GM23248 (cell line): ENCODE data around the gene HERC3. TPM values are rescaled to one million over a fixed set of nuclear protein-coding genes. Genes with fewer than 3 reads are reported as not detected.

Experiments used
- DNase-seq: peaks from one replicate; pipeline ENCODE4 v3.0.0-alpha.2; 2015
- H2AFZ ChIP-seq: fragments of 200-600 bp; sonication (generic); 2 replicates; pipeline ENCODE4 v1.6.1; 2016; ENCODE audit warnings: antibody characterized with exemption
- H3F3A ChIP-seq: fragments of 200-600 bp; sonication (generic); 2 replicates; pipeline ENCODE4 v1.6.1; 2016; ENCODE audit warnings: mild to moderate bottlenecking, antibody characterized with exemption, mixed run types; ENCODE audit not compliant: insufficient read depth
- H3K27ac ChIP-seq: fragments of 200-600 bp; sonication (generic); 2 replicates; pipeline ENCODE4 v1.5.1; 2016; ENCODE audit warnings: mild to moderate bottlenecking
- H3K27me3 ChIP-seq: fragments of 200-600 bp; sonication (generic); replicated peaks from 2 replicates; pipeline ENCODE4 v1.6.1; 2016; ENCODE audit warnings: mild to moderate bottlenecking; ENCODE audit not compliant: insufficient read depth
- H3K36me3 ChIP-seq: fragments of 200-600 bp; sonication (generic); 2 replicates; pipeline ENCODE4 v1.6.1; 2016; ENCODE audit warnings: low read depth, mild to moderate bottlenecking
- H3K4me1 ChIP-seq: fragments of 200-600 bp; sonication (generic); 2 replicates; pipeline ENCODE4 v1.6.1; 2016; ENCODE audit warnings: mild to moderate bottlenecking; ENCODE audit not compliant: insufficient read depth
- H3K4me2 ChIP-seq: fragments of 200-600 bp; sonication (generic); one replicate; pipeline ENCODE4 v1.6.1; 2016; ENCODE audit warnings: mild to moderate bottlenecking; ENCODE audit not compliant: unreplicated experiment
- H3K4me3 ChIP-seq: fragments of 200-600 bp; sonication (generic); 2 replicates; pipeline ENCODE4 v1.5.1; 2016; ENCODE audit warnings: mild to moderate bottlenecking
- H3K79me2 ChIP-seq: fragments of 200-600 bp; sonication (generic); 2 replicates; pipeline ENCODE4 v1.6.1; 2016; ENCODE audit warnings: mild to moderate bottlenecking; ENCODE audit not compliant: insufficient read depth
- H3K9ac ChIP-seq: fragments of 200-600 bp; sonication (generic); 2 replicates; pipeline ENCODE4 v1.6.1; 2016; ENCODE audit warnings: mild to moderate bottlenecking
- H3K9me2 ChIP-seq: fragments of 200-600 bp; sonication (generic); 2 replicates; pipeline ENCODE4 v1.6.1; 2016; ENCODE audit warnings: mixed run types, mild to moderate bottlenecking, moderate library complexity; ENCODE audit not compliant: insufficient read depth
- H3K9me3 ChIP-seq: fragments of 200-600 bp; sonication (generic); one replicate; pipeline ENCODE4 v1.6.1; 2017; ENCODE audit warnings: low read depth
- H4K20me1 ChIP-seq: fragments of 200-600 bp; sonication (generic); 2 replicates; pipeline ENCODE4 v1.6.0; 2016; ENCODE audit not compliant: insufficient read depth
- EZH2 ChIP-seq: fragments of 200-600 bp; sonication (generic); IDR thresholded peaks from 2 replicates; pipeline ENCODE4 v1.6.1; 2018; ENCODE audit warnings: antibody characterized with exemption, mild to moderate bottlenecking; ENCODE audit not compliant: insufficient read depth, poor library complexity, severe bottlenecking
- EZH2phosphoT487 ChIP-seq: fragments of 200-600 bp; sonication (generic); IDR thresholded peaks from 2 replicates; pipeline ENCODE4 v1.6.1; 2018; ENCODE audit warnings: antibody characterized with exemption, moderate library complexity, mild to moderate bottlenecking, low read depth; ENCODE audit not compliant: insufficient read depth
- WGBS, 2 experiments: methylation state at CpG; one replicate each; pipeline ENCODE4 v1.1.6; 2015 to 2017; ENCODE audit warnings: low lambda C conversion rate in 2 of 2, low coverage in 1 of 2; ENCODE audit errors: missing lambda C conversion rate in 2 of 2; 5-methylcytosine and 5-hydroxymethylcytosine counted together
- in situ Hi-C: fragments of 300-500 bp; cut with MboI; formaldehyde crosslinking; loops from 2 replicates; pipeline ENCODE4 v1.15.0; 2020
- polyA plus RNA-seq: library from polyadenylated mRNA; unstranded; fragments of >200 nt; fragmentation: Nextera tagmentation; extraction: Ambion mirVana; gene quantifications from 2 replicates; pipeline ENCODE4 v1.2.1, GENCODE V29; 2016
- total RNA-seq: library from RNA; depleted of rRNA; stranded (reverse); fragments of >200 nt; shearing (Covaris generic); gene quantifications from 2 replicates; pipeline ENCODE4 v1.2.3, GENCODE V29; 2014

Gene HERC3
- total and polyA plus RNA-seq, 2 experiments from 2014 or later, result 25.8 to 27.6 TPM

GRCh38 chr4:88623097-88623496, 30.8 kb downstream of the HERC3 start:
- Histone ChIP-seq H3K4me3 (peak overlapping the region; percentile 35; the same call in 1 of the 2 replicates), H2AFZ (no peak overlapping the region), H3K27me3 (no peaks in the 10 kb centered on the region), H3K9me3 (no peaks in the 10 kb centered on the region), H3K27ac (peak overlapping the region; percentile 87), H3K36me3 (0 out of 2 replicates have a peak, but pooled peaks cover 8% of the 10 kb centered on the region), H3K9ac (peak overlapping the region; percentile 62), H4K20me1 (no peaks in the 10 kb centered on the region), H3F3A (peaks cover 56% of the 10 kb centered on the region), H3K4me1 (peaks cover 55% of the 10 kb centered on the region), H3K9me2 (0 out of 2 replicates have a peak, but pooled peaks cover 7% of the 10 kb centered on the region), H3K4me2 (peak overlapping the region; percentile 48), H3K79me2 (peaks cover 86% of the 10 kb centered on the region)
- in situ Hi-C loops, result no loop called here
- peak; percentile 99 for DNase-seq
- TF ChIP-seq EZH2phosphoT487 (0 out of 2 replicates have a peak, but pooled peaks have one; percentile 50), EZH2 (no peak)
- 1% methylated on average over 3 of the region's 3 CpGs for WGBS, 2 experiments

- TF ChIP-seq EZH2phosphoT487, result no peak
- TF ChIP-seq EZH2, result no peak
- Histone ChIP-seq H4K20me1 (no peaks in the 10 kb centered on the region), H3K9me2 (no peaks in the 10 kb centered on the region), H3K36me3 (peaks cover 11% of the 10 kb centered on the region; the same call in 1 of the 2 replicates), H3K9me3 (no peaks in the 10 kb centered on the region), H3K27me3 (no peaks in the 10 kb centered on the region), H3K27ac (peak overlapping the region; percentile 89), H2AFZ (no peak overlapping the region), H3K9ac (peak overlapping the region; percentile 60; the same call in 1 of the 2 replicates), H3K79me2 (peaks cover 80% of the 10 kb centered on the region), H3F3A (peaks cover 34% of the 10 kb centered on the region), H3K4me2 (no peak overlapping the region), H3K4me3 (no peak overlapping the region), H3K4me1 (peaks cover 34% of the 10 kb centered on the region)
- WGBS, 2 experiments, result 76 to 77% methylated on average over 8 of the region's 8 CpGs
- in situ Hi-C loops, result no loop called here
- DNase-seq, result no peak
Measured at GRCh38 chr4:88628746-88629145, 36.5 kb downstream of the HERC3 start.

- Histone ChIP-seq H3K4me3 (peak overlapping the region; percentile 10), H3K79me2 (peaks cover 70% of the 10 kb centered on the region), H3K27ac (peak overlapping the region; percentile 89), H2AFZ (no peak overlapping the region), H3K9ac (peak overlapping the region; percentile 60), H3K27me3 (no peaks in the 10 kb centered on the region), H3K4me2 (peak overlapping the region; percentile 70), H3K9me2 (no peaks in the 10 kb centered on the region), H3K36me3 (peaks cover 4% of the 10 kb centered on the region; the same call in 1 of the 2 replicates), H3K9me3 (no peaks in the 10 kb centered on the region), H4K20me1 (no peaks in the 10 kb centered on the region), H3F3A (peaks cover 23% of the 10 kb centered on the region), H3K4me1 (peaks cover 32% of the 10 kb centered on the region)
- in situ Hi-C loops, result no loop called here
- TF ChIP-seq EZH2phosphoT487 (no peak), EZH2 (no peak)
- DNase-seq, result peak; percentile 64
Measured at GRCh38 chr4:88629826-88630225, 37.5 kb downstream of the HERC3 start.

DNA sequence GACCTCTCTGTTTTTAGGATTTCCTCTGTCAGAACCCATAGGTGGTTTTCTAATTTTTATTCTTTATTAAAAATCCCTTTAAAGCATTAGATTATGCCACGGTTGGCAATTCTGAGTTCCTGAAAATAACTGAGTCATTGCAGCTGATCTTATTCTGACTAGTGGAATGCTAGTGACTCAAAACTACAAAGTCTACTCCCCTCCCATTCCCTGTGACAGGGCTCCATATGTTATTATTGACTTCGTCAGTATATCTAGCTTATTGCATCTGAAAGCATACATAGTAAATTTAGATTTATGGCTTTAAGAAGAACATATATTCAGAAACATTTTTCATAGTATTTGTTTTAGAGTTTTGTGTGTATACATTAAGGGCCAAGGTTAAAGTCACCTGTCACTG, 38.5 kb downstream of the HERC3 start:
- no peaks in the 10 kb centered on the region for H3K9me3 ChIP-seq
- peak overlapping the region; percentile 60 for H3K9ac ChIP-seq
- peak overlapping the region; percentile 89 for H3K27ac ChIP-seq
- peaks cover 61% of the 10 kb centered on the region for H3K79me2 ChIP-seq
- no peak overlapping the region for H2AFZ ChIP-seq
- TF ChIP-seq EZH2 (no peak), EZH2phosphoT487 (no peak)
- peaks cover 32% of the 10 kb centered on the region for H3K4me1 ChIP-seq
- WGBS, 2 experiments, result 1 to 2% methylated on average over 2 of the region's 2 CpGs
- peak; percentile 93 for DNase-seq
- no peaks in the 10 kb centered on the region for H3K9me2 ChIP-seq
- H3K4me3 ChIP-seq, result peak overlapping the region; percentile 10
- in situ Hi-C loops, result no loop called here
- H4K20me1 ChIP-seq, result no peaks in the 10 kb centered on the region
- no peaks in the 10 kb centered on the region for H3K27me3 ChIP-seq
- peaks cover 20% of the 10 kb centered on the region for H3F3A ChIP-seq
- peak overlapping the region; percentile 70 for H3K4me2 ChIP-seq
- peaks cover 2% of the 10 kb centered on the region; the same call in 1 of the 2 replicates for H3K36me3 ChIP-seq
